B cell (primary cell): ENCODE measurements around the gene RDH13.

Experiments used
- EZH2 ChIP-seq: IDR thresholded peaks from 2 replicates; pipeline ENCODE4 v1.6.1; 2012; ENCODE audit warnings: borderline replicate concordance, low read depth, mild to moderate bottlenecking, moderate library complexity, low read length; ENCODE audit not compliant: insufficient read depth, poor library complexity, severe bottlenecking
- TF ChIP-seq, protein P1 (sequence below): fragments of 200-600 bp; IDR thresholded peaks from one replicate; pipeline ENCODE4 v1.8.0; 2022; ENCODE audit warnings: antibody characterized with exemption, mild to moderate bottlenecking

DNA sequence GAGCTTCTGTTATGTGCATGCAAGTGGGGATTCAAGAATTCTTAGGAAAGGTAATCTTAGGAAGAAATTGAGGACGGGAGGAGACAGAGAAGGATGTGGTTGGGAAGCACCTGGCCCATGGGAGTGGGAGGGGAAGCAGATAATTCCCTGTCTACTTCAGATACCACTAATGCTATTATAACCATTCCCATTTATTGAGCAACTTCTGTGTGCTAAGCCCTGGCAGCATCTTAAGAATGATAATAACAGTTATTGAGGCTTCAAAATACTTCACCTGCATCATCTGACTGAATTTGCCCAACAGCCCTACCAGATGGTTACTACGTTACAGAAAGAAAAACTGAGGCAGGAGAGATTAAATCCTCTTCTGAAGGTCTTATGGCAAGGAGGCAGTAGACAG, 14.2 kb upstream of the RDH13 start:
- TF ChIP-seq EZH2, result no peak
- TF ChIP-seq, protein P1, sequence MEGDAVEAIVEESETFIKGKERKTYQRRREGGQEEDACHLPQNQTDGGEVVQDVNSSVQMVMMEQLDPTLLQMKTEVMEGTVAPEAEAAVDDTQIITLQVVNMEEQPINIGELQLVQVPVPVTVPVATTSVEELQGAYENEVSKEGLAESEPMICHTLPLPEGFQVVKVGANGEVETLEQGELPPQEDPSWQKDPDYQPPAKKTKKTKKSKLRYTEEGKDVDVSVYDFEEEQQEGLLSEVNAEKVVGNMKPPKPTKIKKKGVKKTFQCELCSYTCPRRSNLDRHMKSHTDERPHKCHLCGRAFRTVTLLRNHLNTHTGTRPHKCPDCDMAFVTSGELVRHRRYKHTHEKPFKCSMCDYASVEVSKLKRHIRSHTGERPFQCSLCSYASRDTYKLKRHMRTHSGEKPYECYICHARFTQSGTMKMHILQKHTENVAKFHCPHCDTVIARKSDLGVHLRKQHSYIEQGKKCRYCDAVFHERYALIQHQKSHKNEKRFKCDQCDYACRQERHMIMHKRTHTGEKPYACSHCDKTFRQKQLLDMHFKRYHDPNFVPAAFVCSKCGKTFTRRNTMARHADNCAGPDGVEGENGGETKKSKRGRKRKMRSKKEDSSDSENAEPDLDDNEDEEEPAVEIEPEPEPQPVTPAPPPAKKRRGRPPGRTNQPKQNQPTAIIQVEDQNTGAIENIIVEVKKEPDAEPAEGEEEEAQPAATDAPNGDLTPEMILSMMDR, result no peak
